Measurements from ENCODE around the gene SLC32A1.

The SLC32A1 gene

GRCh38 chr20:38737887-38738286 is 13.6 kb downstream of the SLC32A1 start:
- H3K27me3 ChIP-seq (ENCODE audit: control insufficient read depth, insufficient read depth, low read length): peaks cover 49% of the 10 kb centered on the region
- no peaks in the 10 kb centered on the region for H3K9me3 ChIP-seq (ENCODE audit: control insufficient read depth, low read depth, low read length)
- no peaks in the 10 kb centered on the region for H3K4me1 ChIP-seq (ENCODE audit: control insufficient read depth, low read depth, low read length)
- no peak overlapping the region for H3K4me3 ChIP-seq (ENCODE audit: low read length)
- no peak overlapping the region for H3K27ac ChIP-seq (ENCODE audit: low read length)
- no peak overlapping the region for H3K9ac ChIP-seq (ENCODE audit: low read length)
- no peaks in the 10 kb centered on the region for H3K36me3 ChIP-seq (ENCODE audit: control insufficient read depth, low read depth, low read length)

DNA sequence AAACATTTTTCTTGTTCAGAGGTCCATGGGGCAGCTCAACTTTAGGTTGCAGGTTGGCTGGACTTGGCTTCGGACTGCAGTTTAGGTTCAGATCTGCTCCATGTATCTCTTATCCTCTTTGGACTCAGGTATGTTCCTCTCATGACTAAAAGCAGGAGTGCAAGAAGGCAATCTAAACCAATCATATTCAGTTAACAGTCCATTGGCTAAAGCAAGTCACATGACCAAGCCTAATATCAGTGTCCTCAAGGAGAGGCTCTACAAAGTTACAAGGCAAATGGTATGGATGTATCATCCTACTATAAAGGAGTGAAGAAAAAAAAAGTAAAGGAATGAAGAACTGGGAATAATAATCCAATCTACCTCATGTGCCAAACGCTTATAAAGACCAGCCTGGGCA is 21.5 kb downstream of the SLC32A1 start:
- no peak overlapping the region for H3K4me3 ChIP-seq (ENCODE audit: low read length)
- no peak overlapping the region for H3K9ac ChIP-seq (ENCODE audit: low read length)
- peaks cover 35% of the 10 kb centered on the region for H3K27me3 ChIP-seq (ENCODE audit: control insufficient read depth, insufficient read depth, low read length)
- H3K9me3 ChIP-seq (ENCODE audit: control insufficient read depth, low read depth, low read length): no peaks in the 10 kb centered on the region
- H3K36me3 ChIP-seq (ENCODE audit: control insufficient read depth, low read depth, low read length): no peaks in the 10 kb centered on the region
- peaks cover 4% of the 10 kb centered on the region for H3K4me1 ChIP-seq (ENCODE audit: control insufficient read depth, low read depth, low read length)
- no peak overlapping the region for H3K27ac ChIP-seq (ENCODE audit: low read length)

DNA sequence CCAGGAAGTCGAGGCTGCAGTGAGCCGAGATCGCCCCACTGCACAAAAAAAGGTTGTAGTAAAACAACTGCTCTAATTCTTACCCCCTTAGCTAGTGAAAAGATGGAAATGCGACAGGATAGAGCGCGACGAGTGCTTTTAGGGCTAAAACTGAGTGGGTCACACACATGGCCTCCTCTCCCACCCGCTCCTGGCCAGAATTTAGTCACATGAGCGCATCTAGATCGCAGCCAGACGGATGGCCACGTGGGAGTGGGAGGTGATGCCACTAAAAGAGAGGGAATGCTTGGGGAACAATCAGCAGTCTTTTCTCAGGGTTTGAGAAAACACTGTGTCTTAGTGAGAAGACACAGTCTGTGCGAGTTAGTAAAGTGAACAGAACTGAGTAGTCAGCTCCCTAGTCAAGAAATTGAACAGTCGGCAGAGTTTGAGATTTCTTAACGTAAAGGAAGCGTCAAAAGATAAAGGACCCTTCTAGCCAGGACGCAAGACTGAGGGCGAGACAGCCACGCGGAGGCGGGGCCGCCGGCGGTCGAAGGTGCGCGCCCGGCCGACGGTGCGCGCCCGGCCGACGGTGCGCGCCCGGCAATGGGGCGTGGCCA is 23.3 kb downstream of the SLC32A1 start:
- Histone ChIP-seq H3K36me3 (ENCODE audit: control insufficient read depth, low read depth, low read length) (peaks cover 5% of the 10 kb centered on the region), H3K4me1 (ENCODE audit: control insufficient read depth, low read depth, low read length) (peaks cover 4% of the 10 kb centered on the region), H3K27ac (ENCODE audit: low read length) (no peak overlapping the region), H3K9me3 (ENCODE audit: control insufficient read depth, low read depth, low read length) (no peaks in the 10 kb centered on the region), H3K27me3 (ENCODE audit: control insufficient read depth, insufficient read depth, low read length) (peaks cover 22% of the 10 kb centered on the region), H3K4me3 (ENCODE audit: low read length) (peak overlapping the region; percentile 65), H3K9ac (ENCODE audit: low read length) (no peak overlapping the region)

- Histone ChIP-seq H3K27me3 (ENCODE audit: control insufficient read depth, insufficient read depth, low read length) (peaks cover 22% of the 10 kb centered on the region), H3K27ac (ENCODE audit: low read length) (peak within 1 kb of the TSS; percentile 46), H3K4me1 (ENCODE audit: control insufficient read depth, low read depth, low read length) (peaks cover 4% of the 10 kb centered on the region), H3K4me3 (ENCODE audit: low read length) (peak within 1 kb of the TSS; percentile 65), H3K9me3 (ENCODE audit: control insufficient read depth, low read depth, low read length) (no peaks in the 10 kb centered on the region), H3K9ac (ENCODE audit: low read length) (peak within 1 kb of the TSS; percentile 57), H3K36me3 (ENCODE audit: control insufficient read depth, low read depth, low read length) (peaks cover 12% of the 10 kb centered on the region)
Measured at GRCh38 chr20:38748097-38748860, 24.0 kb downstream of the SLC32A1 start, which contains the start of gene ACTR5. Gene ACTR5, plus strand, starts transcription at chr20:38748460. Its CDS starts 19 bp downstream, at chr20:38748479.

DNA sequence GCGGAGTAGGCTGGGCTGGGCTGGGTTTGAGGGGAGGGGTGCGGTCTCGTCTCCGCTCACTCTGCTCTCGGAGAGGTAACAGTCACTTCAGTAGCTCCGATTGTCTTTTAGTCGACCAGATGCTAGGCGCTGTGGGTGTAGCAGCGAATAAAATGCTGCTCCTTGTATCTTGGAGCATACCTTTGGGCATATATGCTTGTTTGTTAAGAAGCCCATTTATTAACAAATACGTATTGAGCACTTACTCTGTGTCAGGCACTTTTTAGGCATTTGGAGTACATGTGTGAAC is 24.5 kb downstream of the SLC32A1 start:
- peak overlapping the region; percentile 65 for H3K4me3 ChIP-seq (ENCODE audit: low read length)
- peaks cover 12% of the 10 kb centered on the region for H3K36me3 ChIP-seq (ENCODE audit: control insufficient read depth, low read depth, low read length)
- H3K9me3 ChIP-seq (ENCODE audit: control insufficient read depth, low read depth, low read length): no peaks in the 10 kb centered on the region
- H3K4me1 ChIP-seq (ENCODE audit: control insufficient read depth, low read depth, low read length): peaks cover 4% of the 10 kb centered on the region
- peaks cover 22% of the 10 kb centered on the region for H3K27me3 ChIP-seq (ENCODE audit: control insufficient read depth, insufficient read depth, low read length)
- H3K27ac ChIP-seq (ENCODE audit: low read length): no peak overlapping the region
- H3K9ac ChIP-seq (ENCODE audit: low read length): peak overlapping the region; percentile 57

DNA sequence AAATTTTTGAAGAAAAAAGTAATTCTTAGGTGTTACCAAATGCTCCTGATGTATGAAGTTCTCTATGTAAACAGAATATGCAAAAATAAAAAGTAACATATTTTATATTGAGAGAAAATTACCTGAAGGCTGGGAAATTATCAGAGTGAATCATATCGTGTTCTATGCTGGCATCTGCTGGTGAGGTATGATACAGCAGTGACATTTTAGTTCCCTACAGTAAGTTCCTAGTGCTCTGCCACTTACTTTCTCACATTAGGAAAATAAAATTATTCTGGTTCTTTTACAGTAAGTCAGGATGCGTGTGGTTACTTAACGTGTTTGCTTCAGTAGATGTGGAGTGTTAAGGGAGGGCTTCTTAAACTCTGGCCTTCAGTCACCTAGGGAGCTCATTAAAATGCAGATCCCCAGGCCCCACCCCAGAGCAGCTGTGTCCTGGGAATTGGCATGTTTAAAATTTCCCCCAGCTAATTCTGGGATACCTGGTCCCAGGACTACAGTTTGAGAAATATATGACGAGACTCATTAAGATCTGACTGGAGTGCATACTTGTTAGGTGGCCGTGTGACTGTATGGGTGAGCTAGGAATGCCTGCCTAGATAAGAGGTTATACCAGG is 27.2 kb downstream of the SLC32A1 start:
- Histone ChIP-seq H3K4me1 (ENCODE audit: control insufficient read depth, low read depth, low read length) (peaks cover 4% of the 10 kb centered on the region), H3K27ac (ENCODE audit: low read length) (no peak overlapping the region), H3K27me3 (ENCODE audit: control insufficient read depth, insufficient read depth, low read length) (peaks cover 22% of the 10 kb centered on the region), H3K36me3 (ENCODE audit: control insufficient read depth, low read depth, low read length) (peaks cover 28% of the 10 kb centered on the region), H3K4me3 (ENCODE audit: low read length) (no peak overlapping the region), H3K9ac (ENCODE audit: low read length) (no peak overlapping the region), H3K9me3 (ENCODE audit: control insufficient read depth, low read depth, low read length) (no peaks in the 10 kb centered on the region)

DNA sequence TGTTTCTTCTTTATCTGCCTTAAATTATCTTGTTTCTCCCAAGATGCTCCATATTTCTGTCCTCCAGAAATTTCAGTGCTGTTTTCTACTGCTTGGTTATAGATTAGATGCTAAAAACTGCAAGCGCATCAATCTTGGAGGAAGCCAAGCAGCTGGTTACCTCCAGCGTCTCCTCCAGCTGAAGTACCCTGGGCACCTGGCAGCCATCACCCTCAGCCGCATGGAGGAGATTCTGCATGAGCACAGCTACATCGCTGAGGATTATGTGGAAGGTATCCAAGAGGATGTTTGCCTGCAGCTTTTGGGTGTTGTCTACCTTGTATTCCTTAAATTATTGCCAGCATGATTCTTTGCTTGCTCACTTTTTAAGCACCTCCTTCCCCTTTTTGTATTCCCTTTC is 27.7 kb downstream of the SLC32A1 start:
- H3K36me3 ChIP-seq (ENCODE audit: control insufficient read depth, low read depth, low read length): peaks cover 30% of the 10 kb centered on the region
- no peak overlapping the region for H3K4me3 ChIP-seq (ENCODE audit: low read length)
- peaks cover 4% of the 10 kb centered on the region for H3K4me1 ChIP-seq (ENCODE audit: control insufficient read depth, low read depth, low read length)
- no peak overlapping the region for H3K27ac ChIP-seq (ENCODE audit: low read length)
- H3K27me3 ChIP-seq (ENCODE audit: control insufficient read depth, insufficient read depth, low read length): peaks cover 16% of the 10 kb centered on the region
- no peak overlapping the region for H3K9ac ChIP-seq (ENCODE audit: low read length)
- H3K9me3 ChIP-seq (ENCODE audit: control insufficient read depth, low read depth, low read length): no peaks in the 10 kb centered on the region

- H3K9ac ChIP-seq (ENCODE audit: low read length): no peak overlapping the region
- H3K36me3 ChIP-seq (ENCODE audit: control insufficient read depth, low read depth, low read length): peaks cover 57% of the 10 kb centered on the region
- no peaks in the 10 kb centered on the region for H3K4me1 ChIP-seq (ENCODE audit: control insufficient read depth, low read depth, low read length)
- H3K9me3 ChIP-seq (ENCODE audit: control insufficient read depth, low read depth, low read length): no peaks in the 10 kb centered on the region
- no peaks in the 10 kb centered on the region for H3K27me3 ChIP-seq (ENCODE audit: control insufficient read depth, insufficient read depth, low read length)
- no peak overlapping the region for H3K27ac ChIP-seq (ENCODE audit: low read length)
- H3K4me3 ChIP-seq (ENCODE audit: low read length): no peak overlapping the region
Measured at GRCh38 chr20:38754924-38755323, 30.6 kb downstream of the SLC32A1 start.

GRCh38 chr20:38755324-38755910 is 31.1 kb downstream of the SLC32A1 start:
- Histone ChIP-seq H3K27ac (ENCODE audit: low read length) (no peak overlapping the region), H3K36me3 (ENCODE audit: control insufficient read depth, low read depth, low read length) (peaks cover 60% of the 10 kb centered on the region), H3K9me3 (ENCODE audit: control insufficient read depth, low read depth, low read length) (no peaks in the 10 kb centered on the region), H3K9ac (ENCODE audit: low read length) (no peak overlapping the region), H3K4me3 (ENCODE audit: low read length) (no peak overlapping the region), H3K4me1 (ENCODE audit: control insufficient read depth, low read depth, low read length) (no peaks in the 10 kb centered on the region), H3K27me3 (ENCODE audit: control insufficient read depth, insufficient read depth, low read length) (no peaks in the 10 kb centered on the region)

DNA sequence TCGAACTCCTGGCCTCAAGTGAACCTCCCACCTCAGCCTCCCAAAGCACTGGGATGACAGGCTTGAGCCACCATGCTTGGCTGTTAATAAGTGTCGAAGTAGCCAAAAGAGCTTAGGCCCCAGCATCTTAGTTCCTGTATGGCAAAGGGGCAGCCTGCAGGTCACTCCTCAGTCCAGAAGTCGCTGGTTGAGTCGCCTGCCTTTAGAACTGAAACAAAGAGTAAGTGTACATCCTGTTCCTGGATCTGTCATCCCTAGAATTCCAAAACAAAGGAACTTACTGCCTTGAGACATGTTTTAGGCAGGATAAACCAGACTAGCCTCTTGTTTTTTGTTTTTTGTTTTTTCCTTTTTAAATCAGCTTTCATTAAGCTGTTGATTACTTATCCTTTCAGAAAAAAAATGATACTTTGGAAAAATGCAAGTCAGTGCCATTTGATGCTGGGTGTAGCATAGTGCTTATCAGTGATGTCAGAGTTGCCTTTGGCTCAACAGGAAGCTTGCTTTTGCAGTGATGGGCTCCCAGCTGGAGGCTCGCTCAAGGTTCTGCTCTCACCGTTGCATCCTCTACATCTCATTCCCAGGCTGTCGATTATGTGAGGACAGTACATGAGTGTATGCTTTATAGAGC is 33.0 kb downstream of the SLC32A1 start:
- Histone ChIP-seq H3K36me3 (ENCODE audit: control insufficient read depth, low read depth, low read length) (peaks cover 74% of the 10 kb centered on the region), H3K4me3 (ENCODE audit: low read length) (no peak overlapping the region), H3K9ac (ENCODE audit: low read length) (no peak overlapping the region), H3K4me1 (ENCODE audit: control insufficient read depth, low read depth, low read length) (no peaks in the 10 kb centered on the region), H3K9me3 (ENCODE audit: control insufficient read depth, low read depth, low read length) (no peaks in the 10 kb centered on the region), H3K27ac (ENCODE audit: low read length) (no peak overlapping the region), H3K27me3 (ENCODE audit: control insufficient read depth, insufficient read depth, low read length) (no peaks in the 10 kb centered on the region)

- Histone ChIP-seq H3K4me3 (ENCODE audit: low read length) (no peak overlapping the region), H3K27me3 (ENCODE audit: control insufficient read depth, insufficient read depth, low read length) (no peaks in the 10 kb centered on the region), H3K36me3 (ENCODE audit: control insufficient read depth, low read depth, low read length) (peaks cover 77% of the 10 kb centered on the region), H3K27ac (ENCODE audit: low read length) (no peak overlapping the region), H3K9me3 (ENCODE audit: control insufficient read depth, low read depth, low read length) (no peaks in the 10 kb centered on the region), H3K9ac (ENCODE audit: low read length) (no peak overlapping the region), H3K4me1 (ENCODE audit: control insufficient read depth, low read depth, low read length) (no peaks in the 10 kb centered on the region)
Measured at GRCh38 chr20:38759106-38759505, 34.8 kb downstream of the SLC32A1 start.

Data from iPS-18a (cell line).